ENCODE results near the gene ERGIC3. TPM values are rescaled to one million over a fixed set of nuclear protein-coding genes. Genes with fewer than 3 reads are reported as not detected.
A peak's percentile ranks its signal among the peaks of the same experiment; 100 is the strongest.
"Not testable (repeated sequence)": the region's sequence is repeated elsewhere in the genome, so short reads cannot be mapped to it uniquely, and the experiment has no call there.

Gene ERGIC3
- polyA plus RNA-seq, 1 donor: 271 TPM

DNA sequence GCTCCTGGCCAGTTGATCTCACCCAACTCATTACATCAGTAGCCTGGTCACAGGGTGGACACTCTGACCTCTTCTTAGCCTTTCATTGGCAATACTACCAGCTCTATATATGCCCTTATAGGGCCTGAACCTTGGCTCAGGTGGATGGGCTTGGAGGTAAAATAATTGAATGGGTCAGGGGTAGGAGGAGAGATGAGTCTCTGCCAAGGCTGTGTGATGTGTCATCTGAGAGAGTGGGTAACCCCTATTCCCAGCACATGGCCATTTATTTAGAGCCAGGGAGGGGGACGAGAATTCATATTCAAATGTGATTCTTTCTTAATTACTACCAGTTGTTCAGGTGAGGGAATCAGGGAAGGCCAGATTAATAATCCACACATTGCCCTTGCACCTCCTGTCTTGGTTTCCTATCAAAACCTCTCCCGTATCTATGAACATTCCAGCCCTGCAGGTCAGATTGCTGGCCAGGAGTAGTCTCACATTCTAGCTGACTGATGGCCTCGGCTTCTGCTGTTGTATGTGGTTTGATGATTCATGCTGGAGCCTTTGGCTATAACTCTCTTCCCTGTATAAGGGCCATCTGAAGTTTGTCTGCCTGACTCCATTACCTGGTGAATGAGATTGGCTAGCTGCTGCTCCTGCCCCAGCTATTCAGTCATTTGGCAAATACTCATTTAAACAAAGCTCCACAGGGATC, 25.8 kb upstream of the ERGIC3 start:
- Histone ChIP-seq H3K4me3 (ENCODE audit: low read length) (no peak overlapping the region), H3K27me3 (ENCODE audit: control insufficient read depth, insufficient read depth, low read length) (no peaks in the 10 kb centered on the region), H3K4me1 (ENCODE audit: control insufficient read depth, insufficient read depth, low read length) (no peaks in the 10 kb centered on the region), H3K36me3 (ENCODE audit: control insufficient read depth, insufficient read depth, low read length) (peaks cover 37% of the 10 kb centered on the region), H3K9me3 (ENCODE audit: control insufficient read depth, low read depth, low read length) (no peaks in the 10 kb centered on the region), H3K27ac (ENCODE audit: low read length) (no peak overlapping the region)
- no CpG with 5 or more reads among the region's 3 CpGs for WGBS (ENCODE audit: insufficient coverage, low lambda C conversion rate)
- DNase-seq: no peak

DNA sequence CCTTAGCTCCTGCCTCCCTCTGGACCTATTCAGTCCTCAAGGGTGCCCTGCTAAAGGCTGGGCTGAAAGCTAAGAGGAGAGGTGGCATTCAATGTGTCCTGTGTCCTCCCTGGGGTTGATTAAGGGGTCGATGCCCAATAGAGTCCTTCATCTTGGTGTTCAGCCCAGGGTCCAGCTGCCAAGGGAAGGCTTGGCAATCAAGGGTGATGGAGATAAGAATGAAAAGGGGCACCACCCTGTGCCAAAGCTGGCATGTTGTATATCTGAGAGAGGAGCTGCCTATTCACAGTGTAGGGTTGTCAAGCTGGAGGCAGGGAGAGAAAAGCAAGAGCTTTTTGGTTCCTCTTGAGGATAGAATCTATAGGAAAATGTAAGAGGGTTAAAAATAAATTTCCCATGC, 24.8 kb upstream of the ERGIC3 start:
- Histone ChIP-seq H3K4me3 (ENCODE audit: low read length) (no peak overlapping the region), H3K36me3 (ENCODE audit: control insufficient read depth, insufficient read depth, low read length) (peaks cover 26% of the 10 kb centered on the region), H3K27ac (ENCODE audit: low read length) (no peak overlapping the region), H3K27me3 (ENCODE audit: control insufficient read depth, insufficient read depth, low read length) (no peaks in the 10 kb centered on the region), H3K9me3 (ENCODE audit: control insufficient read depth, low read depth, low read length) (no peaks in the 10 kb centered on the region), H3K4me1 (ENCODE audit: control insufficient read depth, insufficient read depth, low read length) (no peaks in the 10 kb centered on the region)
- DNase-seq: no peak
- WGBS (ENCODE audit: insufficient coverage, low lambda C conversion rate): no CpG with 5 or more reads among the region's 1 CpG

DNA sequence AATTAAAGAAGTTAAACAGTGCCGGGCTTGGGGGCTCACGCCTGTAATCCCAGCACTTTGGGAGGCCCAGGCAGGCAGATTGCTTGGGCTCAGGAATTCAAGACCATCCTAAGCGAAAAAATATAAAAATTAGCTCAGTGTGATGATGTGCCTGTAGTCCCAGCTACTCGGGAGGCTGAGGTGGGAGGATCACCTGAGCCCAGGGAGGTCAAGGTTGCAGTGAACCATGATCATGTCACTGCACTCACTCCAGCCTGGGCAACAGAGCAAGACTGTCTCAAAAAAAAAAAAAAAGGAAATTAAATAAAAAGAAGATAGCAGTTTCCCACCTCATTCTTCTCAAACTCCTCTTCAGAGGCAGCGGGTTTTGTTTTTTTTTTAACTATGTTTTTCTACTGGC, 24.1 kb upstream of the ERGIC3 start:
- H3K4me3 ChIP-seq (ENCODE audit: low read length); H3K27me3 ChIP-seq (ENCODE audit: control insufficient read depth, insufficient read depth, low read length); H3K9me3 ChIP-seq (ENCODE audit: control insufficient read depth, low read depth, low read length); H3K4me1 ChIP-seq (ENCODE audit: control insufficient read depth, insufficient read depth, low read length); DNase-seq; H3K27ac ChIP-seq (ENCODE audit: low read length): not testable (repeated sequence)
- 83% methylated on average over 2 of the region's 5 CpGs for WGBS (ENCODE audit: insufficient coverage, low lambda C conversion rate)
- H3K36me3 ChIP-seq (ENCODE audit: control insufficient read depth, insufficient read depth, low read length): peaks cover 20% of the 10 kb centered on the region

DNA sequence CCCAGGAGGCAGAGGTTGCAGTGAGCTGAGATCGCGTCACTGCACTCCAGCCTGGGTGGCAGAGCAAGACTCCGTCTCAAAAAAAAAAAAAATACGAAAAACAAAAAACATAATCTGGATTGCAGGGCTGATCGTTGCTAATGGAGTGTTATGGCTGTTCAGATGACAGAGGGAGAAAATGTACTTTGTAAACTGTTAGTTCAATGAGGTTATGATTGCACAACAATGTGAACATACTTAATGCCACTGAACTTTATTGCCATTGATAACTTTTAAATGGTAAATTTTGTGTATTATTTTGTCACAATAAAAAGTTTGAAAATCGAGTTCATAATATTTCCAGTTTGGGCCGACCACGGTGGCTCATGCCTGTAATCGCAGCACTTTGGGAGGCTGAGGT, 22.9 kb upstream of the ERGIC3 start:
- Histone ChIP-seq H3K36me3 (ENCODE audit: control insufficient read depth, insufficient read depth, low read length) (peaks cover 12% of the 10 kb centered on the region), H3K27ac (ENCODE audit: low read length) (no peak overlapping the region), H3K4me1 (ENCODE audit: control insufficient read depth, insufficient read depth, low read length) (no peaks in the 10 kb centered on the region), H3K9me3 (ENCODE audit: control insufficient read depth, low read depth, low read length) (no peaks in the 10 kb centered on the region), H3K27me3 (ENCODE audit: control insufficient read depth, insufficient read depth, low read length) (no peaks in the 10 kb centered on the region), H3K4me3 (ENCODE audit: low read length) (no peak overlapping the region)
- WGBS (ENCODE audit: insufficient coverage, low lambda C conversion rate): no CpG with 5 or more reads among the region's 9 CpGs
- no peak for DNase-seq

DNA sequence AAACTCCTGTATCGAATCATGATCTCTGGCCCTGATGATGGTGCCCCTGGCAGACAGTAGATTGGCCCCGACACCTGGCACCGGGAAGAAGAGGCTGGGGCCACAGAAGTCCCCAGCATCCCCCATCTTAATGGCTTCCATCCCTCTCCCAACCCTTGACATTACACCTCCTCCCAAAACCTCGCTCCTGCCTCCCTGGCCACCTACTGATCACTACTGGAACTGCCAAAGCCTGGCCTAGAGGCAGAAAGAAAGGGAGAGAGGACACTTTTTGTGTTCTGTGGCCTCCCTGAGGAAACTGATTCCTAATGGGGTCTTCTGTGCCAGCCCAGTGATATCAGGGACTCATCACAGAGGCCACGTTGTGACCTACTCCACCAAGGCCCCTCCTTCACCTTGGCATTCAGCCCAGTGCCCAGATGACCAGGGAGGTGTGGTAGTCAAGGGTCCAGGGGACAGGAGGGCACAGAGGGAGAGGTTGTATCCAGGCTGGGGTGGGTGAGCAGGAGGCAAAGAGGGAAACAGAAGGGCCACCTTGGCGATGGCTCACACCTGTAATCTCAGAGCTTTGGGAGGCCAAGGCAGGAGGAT, 18.5 kb upstream of the ERGIC3 start:
- no peak for DNase-seq
- Histone ChIP-seq H3K4me3 (ENCODE audit: low read length) (no peak overlapping the region), H3K27ac (ENCODE audit: low read length) (no peak overlapping the region), H3K9me3 (ENCODE audit: control insufficient read depth, low read depth, low read length) (no peaks in the 10 kb centered on the region), H3K4me1 (ENCODE audit: control insufficient read depth, insufficient read depth, low read length) (no peaks in the 10 kb centered on the region), H3K27me3 (ENCODE audit: control insufficient read depth, insufficient read depth, low read length) (no peaks in the 10 kb centered on the region), H3K36me3 (ENCODE audit: control insufficient read depth, insufficient read depth, low read length) (no peaks in the 10 kb centered on the region)
- no CpG with 5 or more reads among the region's 6 CpGs for WGBS (ENCODE audit: insufficient coverage, low lambda C conversion rate)

DNA sequence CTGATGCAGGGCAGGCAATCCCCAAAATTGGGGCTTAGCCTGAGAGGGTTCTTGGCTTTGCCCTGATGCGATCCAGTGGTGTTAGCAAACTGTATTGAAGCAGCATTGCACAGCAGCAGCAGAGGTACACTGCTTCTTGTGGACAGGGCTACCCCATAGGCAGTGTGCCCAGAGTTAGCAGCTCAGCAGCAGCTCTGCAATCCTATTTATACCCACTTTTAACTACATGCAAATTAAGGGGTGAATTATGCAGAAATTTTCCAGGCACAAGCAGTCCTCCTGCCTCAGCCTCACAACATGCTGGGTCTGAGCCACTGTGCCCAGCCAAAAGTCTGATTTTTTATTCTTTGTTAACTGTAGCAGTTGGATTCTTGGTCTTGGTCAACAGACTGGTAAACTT, 16.2 kb upstream of the ERGIC3 start:
- whole genome bisulfite sequencing (ENCODE audit: insufficient coverage, low lambda C conversion rate): no CpG with 5 or more reads among the region's 1 CpG
- H3K27ac ChIP-seq (ENCODE audit: low read length): no peak overlapping the region
- DNase-seq: no peak

DNA sequence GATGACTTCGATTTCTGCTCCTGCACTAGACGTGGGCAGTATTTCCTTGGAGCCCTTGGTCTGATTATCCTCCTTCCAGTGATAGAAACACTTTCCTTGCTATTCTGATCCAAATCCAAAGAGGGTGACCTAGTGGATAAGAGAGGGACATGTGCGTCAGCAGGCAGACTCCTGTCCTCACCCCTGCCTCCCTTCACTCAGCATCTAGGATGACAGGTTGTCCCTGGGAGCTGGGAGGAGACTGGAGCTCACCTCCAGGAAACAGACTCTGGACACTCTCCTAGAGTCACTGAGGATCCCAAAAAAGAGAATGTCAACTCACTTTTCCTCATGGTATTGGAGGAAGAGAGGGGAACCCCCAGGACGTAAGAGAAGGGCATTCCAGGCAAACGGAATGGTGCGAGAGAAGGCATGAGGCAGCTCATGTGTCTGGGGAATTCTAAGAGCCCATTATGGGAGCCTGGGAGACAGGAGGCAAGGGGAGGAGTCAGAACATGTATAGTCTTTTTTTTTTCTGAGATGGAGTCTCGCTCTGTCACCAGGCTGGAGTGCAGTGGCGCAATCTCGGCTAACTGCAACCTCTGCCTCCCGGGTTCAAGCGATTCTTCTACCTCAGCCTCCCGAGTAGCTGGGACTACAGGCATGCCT, 14.6 kb upstream of the ERGIC3 start:
- WGBS (ENCODE audit: insufficient coverage, low lambda C conversion rate): 60% methylated on average over 2 of the region's 12 CpGs
- no peaks in the 10 kb centered on the region for H3K9me3 ChIP-seq (ENCODE audit: control insufficient read depth, low read depth, low read length)

More for the DNA sequence above, 16.2 kb upstream of the ERGIC3 start:
- Histone ChIP-seq H3K9me3 (ENCODE audit: control insufficient read depth, low read depth, low read length) (no peaks in the 10 kb centered on the region), H3K36me3 (ENCODE audit: control insufficient read depth, insufficient read depth, low read length) (no peaks in the 10 kb centered on the region), H3K4me3 (ENCODE audit: low read length) (no peak overlapping the region), H3K4me1 (ENCODE audit: control insufficient read depth, insufficient read depth, low read length) (no peaks in the 10 kb centered on the region), H3K27me3 (ENCODE audit: control insufficient read depth, insufficient read depth, low read length) (no peaks in the 10 kb centered on the region)

DNA sequence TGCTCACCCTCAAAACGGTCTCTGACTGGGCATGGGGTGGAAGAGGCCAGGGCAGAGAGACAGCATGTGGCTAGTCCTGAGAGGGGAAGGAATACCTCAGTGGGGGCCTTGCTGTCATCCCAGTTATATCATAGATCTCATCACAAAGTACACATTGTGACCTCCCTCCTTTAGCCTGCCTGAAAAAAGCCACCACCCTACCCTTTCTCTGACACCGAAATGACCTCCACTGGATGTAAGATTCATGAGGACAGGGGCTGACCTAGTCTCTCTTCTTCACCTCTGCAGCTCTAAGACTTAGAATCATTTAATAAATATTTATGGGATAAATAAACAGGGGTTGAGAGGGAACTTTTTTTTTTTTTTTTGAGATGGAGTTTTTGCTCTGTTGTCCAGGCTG, 12.3 kb upstream of the ERGIC3 start, which contains the start of gene C20orf173:
TSS of gene C20orf173 (minus strand) at position 101 of the 400 bp plus-strand sequence. CDS start 279 bp downstream, outside the sequence.
- Histone ChIP-seq H3K4me1 (ENCODE audit: control insufficient read depth, insufficient read depth, low read length) (no peaks in the 10 kb centered on the region), H3K27ac (ENCODE audit: low read length) (no peak within 1 kb of the TSS), H3K9me3 (ENCODE audit: control insufficient read depth, low read depth, low read length) (no peaks in the 10 kb centered on the region), H3K27me3 (ENCODE audit: control insufficient read depth, insufficient read depth, low read length) (no peaks in the 10 kb centered on the region), H3K36me3 (ENCODE audit: control insufficient read depth, insufficient read depth, low read length) (no peaks in the 10 kb centered on the region), H3K4me3 (ENCODE audit: low read length) (no peak within 1 kb of the TSS)
- no CpG with 5 or more reads among the region's 2 CpGs for WGBS (ENCODE audit: insufficient coverage, low lambda C conversion rate)
- DNase-seq: no peak

More for the DNA sequence above, 14.6 kb upstream of the ERGIC3 start:
- no peaks in the 10 kb centered on the region for H3K27me3 ChIP-seq (ENCODE audit: control insufficient read depth, insufficient read depth, low read length)
- no peaks in the 10 kb centered on the region for H3K4me1 ChIP-seq (ENCODE audit: control insufficient read depth, insufficient read depth, low read length)
- no peak for DNase-seq
- no peak overlapping the region for H3K4me3 ChIP-seq (ENCODE audit: low read length)
- H3K27ac ChIP-seq (ENCODE audit: low read length): no peak overlapping the region
- H3K36me3 ChIP-seq (ENCODE audit: control insufficient read depth, insufficient read depth, low read length): no peaks in the 10 kb centered on the region

DNA sequence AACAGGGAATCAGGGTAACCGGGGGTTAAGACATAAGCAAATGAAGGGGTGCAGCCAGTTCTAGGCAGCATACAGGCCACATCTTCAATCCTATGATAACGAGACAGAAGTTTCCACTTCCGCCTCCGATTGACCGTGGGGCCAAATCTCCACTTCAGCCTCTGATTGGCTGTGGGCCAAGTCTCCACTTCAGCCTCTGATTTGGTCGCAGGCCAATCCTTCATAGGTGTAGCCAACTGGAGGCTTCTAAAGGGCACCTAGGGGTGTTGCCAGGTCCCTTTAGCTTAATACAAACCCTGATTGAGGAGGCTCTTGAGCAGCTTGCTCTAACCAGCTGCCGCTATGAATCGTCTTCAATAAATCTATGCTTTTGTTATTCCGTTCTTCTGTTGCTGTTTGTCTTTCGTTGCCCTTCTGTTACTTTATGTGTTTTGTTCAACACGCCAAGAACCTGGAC, 2.1 kb upstream of the ERGIC3 start:
- Histone ChIP-seq H3K27me3 (ENCODE audit: control insufficient read depth, insufficient read depth, low read length) (no peaks in the 10 kb centered on the region), H3K9me3 (ENCODE audit: control insufficient read depth, low read depth, low read length) (peaks cover 3% of the 10 kb centered on the region), H3K4me1 (ENCODE audit: control insufficient read depth, insufficient read depth, low read length) (peaks cover 6% of the 10 kb centered on the region), H3K4me3 (ENCODE audit: low read length) (peak overlapping the region; percentile 36), H3K27ac (ENCODE audit: low read length) (no peak overlapping the region), H3K36me3 (ENCODE audit: control insufficient read depth, insufficient read depth, low read length) (peaks cover 8% of the 10 kb centered on the region)
- 10% methylated on average over 2 of the region's 11 CpGs for WGBS (ENCODE audit: insufficient coverage, low lambda C conversion rate)
- DNase-seq: peak; percentile 43 to 91

DNA sequence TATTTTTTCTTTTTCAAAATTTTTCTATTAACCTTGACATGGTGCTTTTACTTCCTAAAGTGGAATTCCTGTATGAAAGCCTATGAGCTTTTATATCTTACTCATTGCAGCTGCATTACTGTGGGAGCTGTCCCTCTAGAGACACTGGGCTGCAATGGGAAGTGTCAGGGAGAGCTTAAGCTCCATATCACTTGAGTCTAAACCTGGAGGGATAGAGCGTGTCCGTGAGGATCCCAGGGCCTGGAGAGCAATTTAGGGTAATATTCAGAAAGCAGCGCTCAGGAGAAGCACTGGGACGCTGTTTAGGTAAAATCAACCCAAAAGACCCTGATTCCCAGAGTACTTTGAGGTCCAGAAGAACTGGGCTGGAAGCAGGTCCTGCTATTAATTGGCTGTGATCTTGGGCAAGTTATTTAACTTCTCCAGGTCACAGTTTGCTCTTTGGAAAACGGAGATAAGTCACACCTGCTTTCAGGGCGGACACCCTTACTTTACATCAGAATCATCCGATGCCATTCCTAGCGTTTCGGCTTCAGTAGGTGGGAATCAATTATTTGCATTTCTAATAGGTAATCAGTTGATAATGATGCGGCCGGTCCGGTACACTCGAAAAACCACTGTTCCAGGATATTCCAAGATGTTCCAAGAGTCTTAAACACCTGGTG, 628 bp upstream of the ERGIC3 start:
- Histone ChIP-seq H3K36me3 (ENCODE audit: control insufficient read depth, insufficient read depth, low read length) (peaks cover 10% of the 10 kb centered on the region), H3K27me3 (ENCODE audit: control insufficient read depth, insufficient read depth, low read length) (no peaks in the 10 kb centered on the region), H3K27ac (ENCODE audit: low read length) (no peak overlapping the region), H3K4me1 (ENCODE audit: control insufficient read depth, insufficient read depth, low read length) (peaks cover 6% of the 10 kb centered on the region), H3K4me3 (ENCODE audit: low read length) (peak overlapping the region; percentile 85), H3K9me3 (ENCODE audit: control insufficient read depth, low read depth, low read length) (peaks cover 3% of the 10 kb centered on the region)
- DNase-seq: no peak
- WGBS (ENCODE audit: insufficient coverage, low lambda C conversion rate): 93% methylated on average over 2 of the region's 13 CpGs

Data from large intestine (tissue), 3 donors.